HG02798 (cell line): ENCODE data around the gene PLEKHA6.
A peak's percentile ranks its signal among the peaks of the same experiment; 100 is the strongest.

Experiments
- ATAC-seq: cut with Tn5 transposase; IDR thresholded peaks from one replicate; pipeline ENCODE4 v1.9.1; 2021; ENCODE audit warnings: mild to moderate bottlenecking; ENCODE audit not compliant: unreplicated experiment, poor library complexity

Gene PLEKHA6

GRCh38 chr1:204222006-204222763 is 137.5 kb downstream of the PLEKHA6 start:
- no peak for ATAC-seq

- no peak for ATAC-seq
Measured at GRCh38 chr1:204221271-204221670, 138.5 kb downstream of the PLEKHA6 start.

GRCh38 chr1:204219971-204220616 is 139.6 kb downstream of the PLEKHA6 start:
- no peak for ATAC-seq

GRCh38 chr1:204218552-204218951 is 141.2 kb downstream of the PLEKHA6 start:
- no peak for ATAC-seq

GRCh38 chr1:204217648-204218000 is 142.1 kb downstream of the PLEKHA6 start:
- no peak for ATAC-seq

- no peak for ATAC-seq
Measured at GRCh38 chr1:204216880-204217647, 142.7 kb downstream of the PLEKHA6 start.

GRCh38 chr1:204216236-204216635 is 143.5 kb downstream of the PLEKHA6 start:
- no peak for ATAC-seq

- no peak for ATAC-seq
Measured at GRCh38 chr1:204213668-204214662, 145.8 kb downstream of the PLEKHA6 start, which contains the start of gene GOLT1A. Gene GOLT1A (minus strand): TSS chr1:204213988. CDS start chr1:204213906, 82 bp downstream.

- no peak for ATAC-seq
Measured at GRCh38 chr1:204212715-204213114, 147.0 kb downstream of the PLEKHA6 start.

GRCh38 chr1:204211046-204211445 is 148.7 kb downstream of the PLEKHA6 start:
- no peak for ATAC-seq

GRCh38 chr1:204207136-204207616 is 152.6 kb downstream of the PLEKHA6 start:
- ATAC-seq: peak; percentile 70

GRCh38 chr1:204206121-204206520 is 153.6 kb downstream of the PLEKHA6 start:
- no peak for ATAC-seq

GRCh38 chr1:204205486-204205885 is 154.2 kb downstream of the PLEKHA6 start:
- no peak for ATAC-seq

- no peak for ATAC-seq
Measured at GRCh38 chr1:204204944-204205343, 154.8 kb downstream of the PLEKHA6 start.

- ATAC-seq: no peak
Measured at GRCh38 chr1:204203206-204203767, 156.4 kb downstream of the PLEKHA6 start.

GRCh38 chr1:204202481-204202880 is 157.2 kb downstream of the PLEKHA6 start:
- no peak for ATAC-seq

GRCh38 chr1:204201348-204202040 is 158.2 kb downstream of the PLEKHA6 start:
- ATAC-seq: no peak

GRCh38 chr1:204199579-204199978 is 160.2 kb downstream of the PLEKHA6 start:
- no peak for ATAC-seq
